ENCODE data around the gene AMH. TPM values are rescaled to one million over a fixed set of nuclear protein-coding genes. Genes with fewer than 3 reads are reported as not detected.

AMH gene
- total RNA-seq, 4 donors from 2014 or later, result 0.33 to 4.2 TPM; not detected in 2

DNA sequence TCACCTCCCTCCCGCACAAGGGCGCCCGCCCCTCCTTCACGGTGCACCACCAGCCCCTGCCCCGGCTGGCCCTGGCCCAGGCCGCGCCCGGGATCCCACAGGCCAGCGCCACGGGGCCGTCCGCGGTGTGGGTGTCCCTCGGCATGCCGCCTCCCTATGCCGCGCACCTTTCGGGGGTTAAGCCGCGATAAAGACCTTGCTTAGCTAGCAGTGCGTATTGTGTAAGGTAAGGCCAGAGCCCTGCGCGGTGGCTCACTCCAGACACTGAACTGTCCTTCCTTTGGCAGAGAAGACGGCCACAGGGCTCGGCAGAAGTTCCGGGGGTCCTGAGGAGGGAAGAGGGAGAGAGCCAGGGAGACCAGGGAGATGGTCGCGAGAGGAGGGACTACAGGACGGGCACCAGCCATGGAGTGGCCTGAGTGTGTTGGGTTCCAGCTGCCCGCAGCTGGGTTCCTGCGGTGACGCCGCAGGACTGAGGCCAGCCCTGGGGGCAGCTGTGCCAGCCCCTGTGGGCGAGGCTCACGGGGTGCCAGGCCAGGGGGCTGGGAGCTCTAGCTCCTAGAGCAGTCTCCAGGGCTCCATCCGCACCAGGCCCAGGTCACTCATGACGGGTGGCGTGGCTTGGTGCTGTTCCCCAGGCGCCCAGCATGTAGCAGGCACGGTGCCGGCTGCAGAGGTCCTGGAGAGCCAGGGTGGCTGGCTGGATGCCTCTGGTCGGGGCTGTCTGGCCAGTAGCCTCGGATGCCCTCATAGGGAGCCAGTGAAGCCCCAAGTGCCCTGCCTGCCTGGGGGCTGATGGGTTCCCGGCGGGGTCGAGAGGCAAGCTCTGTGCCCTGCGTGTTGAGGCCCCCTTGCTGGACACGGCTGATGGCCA lies 20.7 kb upstream of the AMH start:
- DNase-seq, result no peak
- Histone ChIP-seq H3K27me3 (no peaks in the 10 kb centered on the region), H3K4me1 (peaks cover 0 to 4% of the 10 kb centered on the region in 2 donors), H3K4me3 (replicated peaks in 1 of 3) (no peak overlapping the region), H3K9me3 (no peaks in the 10 kb centered on the region), H3K36me3 (peaks cover 56 to 62% of the 10 kb centered on the region in 2 donors), H3K27ac (no peak overlapping the region)
- TF ChIP-seq CTCF (IDR thresholded peaks at IDR 0.05) (no peak), POLR2A (IDR thresholded peaks at IDR 0.05) (no peak)
- intact Hi-C loops (cut with DNase I), result loop anchor here (10.0 kb wide), 1 partner anchor 156 kb away; no protein-coding TSS in a partner anchor
- WGBS, 2 donors, result 89 to 95% methylated on average over 35 to 38 of the region's 48 CpGs

- 95 to 96% methylated on average over 32 to 41 of the region's 45 CpGs for WGBS, 2 donors
- TF ChIP-seq POLR2A (IDR thresholded peaks at IDR 0.05), result no peak
- TF ChIP-seq CTCF (IDR thresholded peaks at IDR 0.05), result no peak
- DNase-seq, result no peak
- Histone ChIP-seq H3K9me3 (no peaks in the 10 kb centered on the region), H3K4me3 (replicated peaks in 1 of 3) (no peak overlapping the region), H3K27ac (no peak overlapping the region), H3K27me3 (no peaks in the 10 kb centered on the region), H3K36me3 (peaks cover 49 to 58% of the 10 kb centered on the region in 2 donors), H3K4me1 (peaks cover 0 to 9% of the 10 kb centered on the region in 2 donors)
- intact Hi-C loops (cut with DNase I), result loop anchor here (5.0 to 10.0 kb wide), 2 partner anchors 67 to 155 kb away; partner anchors contain the start of gene DOT1L
These were observed 19.8 kb upstream of the AMH start for GRCh38 chr19:2229103-2230032.

DNA sequence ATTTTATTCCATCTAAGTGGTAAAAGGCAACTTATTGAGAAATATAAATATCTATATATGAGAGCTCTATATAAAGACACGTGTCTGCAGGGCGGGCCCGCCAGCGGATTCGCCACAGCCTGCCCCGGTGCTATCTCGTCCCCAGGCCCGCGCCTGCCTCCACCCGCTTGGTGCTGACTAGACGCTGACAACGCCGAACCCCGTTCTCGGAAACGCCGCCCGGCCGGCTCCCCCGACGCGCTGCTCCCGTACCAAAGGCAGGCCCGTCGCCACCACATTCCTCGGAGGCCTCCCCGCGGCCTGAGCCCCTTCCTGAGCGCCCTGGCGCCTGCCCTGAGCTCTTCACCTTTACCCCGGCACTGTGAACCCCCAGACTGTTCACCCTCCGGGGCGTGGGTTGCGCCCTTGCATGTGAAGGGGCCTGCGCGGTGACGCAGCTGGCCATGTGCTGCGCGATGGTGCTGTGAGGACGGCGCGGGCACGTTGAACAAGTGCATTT lies 19.0 kb upstream of the AMH start:
- no peak overlapping the region for H3K27ac ChIP-seq
- peaks cover 42 to 54% of the 10 kb centered on the region in 2 donors for H3K36me3 ChIP-seq
- intact Hi-C loops (cut with DNase I), result loop anchor here (5.0 kb wide), 1 partner anchor 68 kb away; the partner anchor contains the start of gene DOT1L
- TF ChIP-seq POLR2A (IDR thresholded peaks at IDR 0.05) (no peak), CTCF (IDR thresholded peaks at IDR 0.05) (no peak)
- peaks cover 3 to 16% of the 10 kb centered on the region in 2 donors for H3K4me1 ChIP-seq
- H3K27me3 ChIP-seq, result no peaks in the 10 kb centered on the region
- H3K9me3 ChIP-seq, result no peaks in the 10 kb centered on the region
- WGBS, 2 donors, result 95% methylated on average over 43 of the region's 43 CpGs
- no peak overlapping the region for H3K4me3 ChIP-seq (replicated peaks in 1 of 3)
- no peak for DNase-seq

DNA sequence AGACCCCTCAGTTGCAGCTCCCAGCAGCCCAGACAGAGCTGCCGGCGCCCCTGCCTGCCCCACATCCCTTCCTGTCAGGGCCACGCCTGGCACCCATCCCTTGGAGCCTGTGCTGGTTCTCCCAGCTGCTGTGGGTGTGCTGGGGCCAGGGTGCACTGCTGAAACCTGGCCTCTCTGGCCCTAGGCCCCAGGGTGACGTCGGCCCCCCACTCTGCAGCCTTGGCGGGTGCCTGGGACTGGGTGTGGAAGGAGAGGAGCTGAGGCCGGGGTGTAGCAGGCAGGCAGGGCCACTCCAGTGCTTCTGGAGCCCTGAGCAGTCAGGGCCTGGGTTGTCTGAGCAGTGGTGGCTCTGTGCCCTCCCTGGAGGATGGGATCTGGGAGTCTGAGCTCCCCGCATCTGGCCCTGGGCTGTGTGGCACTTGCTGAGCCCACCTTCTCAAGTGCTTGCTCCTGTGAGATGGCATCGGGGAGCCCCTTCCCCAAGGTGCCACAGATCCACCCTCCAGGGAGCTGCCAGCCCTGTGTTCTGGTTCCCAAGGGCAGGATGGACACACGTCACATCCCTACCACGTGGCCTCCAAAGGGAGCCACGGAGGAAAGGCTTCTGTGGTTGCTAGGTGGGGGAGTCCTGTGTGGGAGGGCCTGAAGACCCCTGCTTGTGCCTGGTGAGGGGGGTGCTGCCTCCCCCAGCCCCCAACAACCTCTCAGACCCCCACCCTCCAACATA lies 18.2 kb upstream of the AMH start:
- Histone ChIP-seq H3K4me3 (replicated peaks in 1 of 3) (no peak overlapping the region), H3K9me3 (no peaks in the 10 kb centered on the region), H3K36me3 (peaks cover 34 to 47% of the 10 kb centered on the region in 2 donors), H3K27ac (no peak overlapping the region), H3K4me1 (peaks cover 6 to 21% of the 10 kb centered on the region in 2 donors), H3K27me3 (no peaks in the 10 kb centered on the region)
- TF ChIP-seq POLR2A (IDR thresholded peaks at IDR 0.05) (no peak), CTCF (IDR thresholded peaks at IDR 0.05) (no peak)
- WGBS, 2 donors, result 85 to 93% methylated on average over 3 to 11 of the region's 12 CpGs
- intact Hi-C loops (cut with DNase I), result loop anchor here (5.0 kb wide), 1 partner anchor 69 kb away; the partner anchor contains the start of gene DOT1L
- no peak for DNase-seq

All from thyroid gland (tissue), 4 donors.